Endothelial cell of umbilical vein (primary cell): Measurements from ENCODE around the gene NAA10.

Source experiments
- CTCF ChIP-seq, 2 donors: IDR thresholded peaks; 1 replicate in 1 of 2; 2 replicates in 1 of 2; pipeline ENCODE4 v1.5.1; 2011; ENCODE audit warnings: low read length in 2 of 2, mild to moderate bottlenecking in 2 of 2, moderate library complexity in 2 of 2, control low read depth in 1 of 2, inconsistent platforms in 1 of 2, low read depth in 1 of 2; ENCODE audit not compliant: insufficient read depth in 1 of 2; ENCODE audit errors: extremely low read depth in 1 of 2
- EZH2 ChIP-seq: IDR thresholded peaks from 2 replicates; pipeline ENCODE4 v1.6.1; 2012; ENCODE audit warnings: borderline replicate concordance, low read depth, mild to moderate bottlenecking, moderate library complexity, low read length, inconsistent platforms; ENCODE audit not compliant: severe bottlenecking
- GATA2 ChIP-seq: IDR thresholded peaks from 2 replicates; pipeline ENCODE4 v1.7.0; 2011; ENCODE audit warnings: low read depth, mild to moderate bottlenecking, moderate library complexity, mixed read lengths, low read length; ENCODE audit not compliant: insufficient read length, insufficient read depth
- JUN ChIP-seq: IDR thresholded peaks from 2 replicates; pipeline ENCODE4 v1.6.1; 2011; ENCODE audit warnings: borderline replicate concordance, low read depth; ENCODE audit not compliant: insufficient read length, insufficient read depth
- MYC ChIP-seq: IDR thresholded peaks from one replicate; pipeline ENCODE4 v1.6.1; 2011; ENCODE audit warnings: mild to moderate bottlenecking, low read depth, low read length
- POLR2A ChIP-seq: IDR thresholded peaks from 2 replicates; pipeline ENCODE4 v1.6.1; 2012; ENCODE audit warnings: low read depth, mild to moderate bottlenecking, control low read depth, low read length
- POLR2AphosphoS5 ChIP-seq: IDR thresholded peaks from 2 replicates; pipeline ENCODE4 v1.6.1; 2012; ENCODE audit warnings: low read depth, mild to moderate bottlenecking, control low read depth, low read length, moderate library complexity; ENCODE audit not compliant: insufficient read depth

- TF ChIP-seq JUN, result no peak
- TF ChIP-seq CTCF (IDR thresholded peaks at IDR 0.05; ENCODE audit: extremely low read depth in 1 of 2, insufficient read depth in 1 of 2, low read depth in 1 of 2, low read length in 2 of 2), result no peak
- TF ChIP-seq POLR2A, result no peak
- TF ChIP-seq EZH2, result no peak
- no peak for TF ChIP-seq POLR2AphosphoS5
- no peak for TF ChIP-seq GATA2
- TF ChIP-seq MYC, result no peak
These were observed 30.6 kb upstream of the NAA10 start for GRCh38 chrX:153965406-153965805.
